Nephron (organoid): ENCODE data around the gene STOML3.

Source experiments
- H3K27ac Mint-ChIP-seq, 3 experiments: 2 replicates each; pipeline ENCODE4 v1.8.0; 2020; ENCODE audit warnings: mixed read lengths in 3 of 3, mild to moderate bottlenecking in 2 of 3, moderate library complexity in 1 of 3
- H3K27me3 Mint-ChIP-seq: 2 replicates; pipeline ENCODE4 v1.8.0; 2021; ENCODE audit warnings: low read depth, mild to moderate bottlenecking, moderate library complexity, mixed read lengths
- H3K36me3 Mint-ChIP-seq: 2 replicates; pipeline ENCODE4 v1.8.0; 2020; ENCODE audit warnings: low read depth, mixed read lengths
- H3K4me1 Mint-ChIP-seq: 2 replicates; pipeline ENCODE4 v1.8.0; 2020; ENCODE audit warnings: mixed read lengths
- H3K4me3 Mint-ChIP-seq, 3 experiments: 2 replicates each; pipeline ENCODE4 v1.8.0; 2020; ENCODE audit warnings: mild to moderate bottlenecking in 3 of 3, mixed read lengths in 3 of 3, moderate library complexity in 2 of 3
- H3K9me3 Mint-ChIP-seq: 2 replicates; pipeline ENCODE4 v1.8.0; 2020; ENCODE audit warnings: mixed read lengths
- TF ChIP-seq, protein P1 (sequence below), 3 experiments: fragments of 200-600 bp; sonication (generic); IDR thresholded peaks; one replicate each; pipeline ENCODE4 v1.5.0; 2021; ENCODE audit warnings: antibody characterized with exemption in 3 of 3; ENCODE audit not compliant: unreplicated experiment in 3 of 3

The STOML3 gene

GRCh38 chr13:39037410-39037879 lies 46.8 kb upstream of the STOML3 start:
- peak overlapping the region; percentile 100 for H3K27ac Mint-ChIP-seq
- no peaks in the 10 kb centered on the region for H3K9me3 Mint-ChIP-seq
- TF ChIP-seq, protein P1, sequence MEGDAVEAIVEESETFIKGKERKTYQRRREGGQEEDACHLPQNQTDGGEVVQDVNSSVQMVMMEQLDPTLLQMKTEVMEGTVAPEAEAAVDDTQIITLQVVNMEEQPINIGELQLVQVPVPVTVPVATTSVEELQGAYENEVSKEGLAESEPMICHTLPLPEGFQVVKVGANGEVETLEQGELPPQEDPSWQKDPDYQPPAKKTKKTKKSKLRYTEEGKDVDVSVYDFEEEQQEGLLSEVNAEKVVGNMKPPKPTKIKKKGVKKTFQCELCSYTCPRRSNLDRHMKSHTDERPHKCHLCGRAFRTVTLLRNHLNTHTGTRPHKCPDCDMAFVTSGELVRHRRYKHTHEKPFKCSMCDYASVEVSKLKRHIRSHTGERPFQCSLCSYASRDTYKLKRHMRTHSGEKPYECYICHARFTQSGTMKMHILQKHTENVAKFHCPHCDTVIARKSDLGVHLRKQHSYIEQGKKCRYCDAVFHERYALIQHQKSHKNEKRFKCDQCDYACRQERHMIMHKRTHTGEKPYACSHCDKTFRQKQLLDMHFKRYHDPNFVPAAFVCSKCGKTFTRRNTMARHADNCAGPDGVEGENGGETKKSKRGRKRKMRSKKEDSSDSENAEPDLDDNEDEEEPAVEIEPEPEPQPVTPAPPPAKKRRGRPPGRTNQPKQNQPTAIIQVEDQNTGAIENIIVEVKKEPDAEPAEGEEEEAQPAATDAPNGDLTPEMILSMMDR (IDR thresholded peaks at IDR 0.05; ENCODE audit: unreplicated experiment in 3 of 3) = no peak
- peaks cover 41% of the 10 kb centered on the region for H3K4me1 Mint-ChIP-seq
- H3K27me3 Mint-ChIP-seq = no peaks in the 10 kb centered on the region
- H3K36me3 Mint-ChIP-seq = peaks cover under 1% of the 10 kb centered on the region
- H3K4me3 Mint-ChIP-seq = peak overlapping the region; percentile 94 to 99 (median 98)

DNA sequence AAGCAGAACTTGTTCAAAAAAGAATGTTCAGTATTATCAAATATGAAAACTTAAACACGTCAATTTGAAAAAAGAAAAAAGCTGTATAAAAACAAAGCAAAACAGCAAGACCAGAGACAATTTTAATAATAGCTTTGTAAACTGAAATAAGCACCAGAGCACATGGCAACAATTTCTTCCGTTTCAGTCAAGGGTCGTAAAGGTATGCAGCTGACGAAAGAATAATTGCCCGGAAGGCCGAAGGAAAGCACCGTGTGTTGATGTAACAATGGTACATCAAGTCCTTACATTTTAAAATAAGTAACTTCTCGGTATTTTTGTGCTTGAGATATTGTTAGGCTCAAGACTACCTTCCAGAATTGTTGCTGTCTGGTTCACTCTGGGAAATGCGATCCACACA lies 45.6 kb upstream of the STOML3 start:
- H3K27ac Mint-ChIP-seq = peak overlapping the region; percentile 70 to 95 (median 83)
- H3K9me3 Mint-ChIP-seq = no peaks in the 10 kb centered on the region
- H3K4me3 Mint-ChIP-seq = peak overlapping the region; percentile 94 to 99 (median 96)
- no peaks in the 10 kb centered on the region for H3K27me3 Mint-ChIP-seq
- H3K36me3 Mint-ChIP-seq = no peaks in the 10 kb centered on the region
- TF ChIP-seq, protein P1 (IDR thresholded peaks at IDR 0.05; ENCODE audit: unreplicated experiment in 3 of 3) = no peak
- H3K4me1 Mint-ChIP-seq = peaks cover 41% of the 10 kb centered on the region

GRCh38 chr13:39035799-39036198 lies 45.2 kb upstream of the STOML3 start:
- Mint-ChIP-seq H3K36me3 (no peaks in the 10 kb centered on the region), H3K27me3 (no peaks in the 10 kb centered on the region), H3K4me1 (peaks cover 38% of the 10 kb centered on the region), H3K4me3 (peak overlapping the region; percentile 94 to 99 (median 96)), H3K27ac (peak overlapping the region in 2 of 3 experiments; percentile 83 to 95), H3K9me3 (no peaks in the 10 kb centered on the region)
- TF ChIP-seq, protein P1 (IDR thresholded peaks at IDR 0.05; ENCODE audit: unreplicated experiment in 3 of 3) = no peak

DNA sequence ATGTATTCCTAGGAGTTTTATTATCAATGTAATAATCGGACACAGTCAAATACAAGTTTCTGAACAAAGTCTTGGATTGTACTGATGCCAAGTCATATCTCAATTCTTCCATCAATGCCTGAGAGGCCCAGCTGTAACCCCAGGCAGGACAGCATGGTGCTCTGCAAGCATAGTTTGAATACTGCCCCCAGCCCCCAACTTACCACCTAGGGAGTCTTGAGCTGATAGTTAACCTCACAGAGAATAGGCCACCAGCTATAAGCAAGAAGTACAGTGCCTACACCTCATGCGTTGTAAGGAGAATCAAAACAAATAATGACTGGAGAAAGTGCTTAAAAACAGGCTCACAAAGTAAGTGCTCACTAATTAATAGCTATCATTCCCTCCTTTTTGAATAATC lies 44.6 kb upstream of the STOML3 start:
- no peak overlapping the region for H3K27ac Mint-ChIP-seq
- H3K4me1 Mint-ChIP-seq = peaks cover 36% of the 10 kb centered on the region
- TF ChIP-seq, protein P1 (IDR thresholded peaks at IDR 0.05; ENCODE audit: unreplicated experiment in 3 of 3) = no peak
- peak overlapping the region; percentile 94 to 99 (median 96) for H3K4me3 Mint-ChIP-seq
- no peaks in the 10 kb centered on the region for H3K27me3 Mint-ChIP-seq
- no peaks in the 10 kb centered on the region for H3K36me3 Mint-ChIP-seq
- no peaks in the 10 kb centered on the region for H3K9me3 Mint-ChIP-seq

- Mint-ChIP-seq H3K4me1 (peaks cover 31% of the 10 kb centered on the region), H3K4me3 (peak overlapping the region in 2 of 3 experiments; percentile 38 to 59)
- TF ChIP-seq, protein P1 (IDR thresholded peaks at IDR 0.05; ENCODE audit: unreplicated experiment in 3 of 3) = no peak
These were observed 43.5 kb upstream of the STOML3 start for GRCh38 chr13:39034085-39034484.

DNA sequence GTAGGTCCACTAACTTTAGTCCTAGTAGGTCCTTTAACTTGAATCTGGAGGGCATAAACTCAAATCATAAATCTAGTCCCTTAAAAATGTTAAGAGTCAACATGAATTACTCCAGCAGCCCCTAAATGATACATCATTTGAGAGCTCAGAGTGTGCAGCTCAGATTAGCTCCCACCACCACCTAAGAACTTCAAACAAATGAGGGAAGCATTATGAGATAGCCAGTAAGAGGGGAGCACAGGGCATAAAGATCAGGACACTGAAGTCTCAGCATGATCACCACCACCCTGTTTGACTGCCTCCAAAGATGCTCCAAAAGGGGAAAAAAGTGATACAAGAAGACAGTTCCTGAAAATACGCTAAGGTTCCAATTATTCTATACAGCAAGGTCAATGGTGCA lies 41.5 kb upstream of the STOML3 start:
- no peak overlapping the region for H3K27ac Mint-ChIP-seq
- peaks cover 11% of the 10 kb centered on the region for H3K36me3 Mint-ChIP-seq
- H3K9me3 Mint-ChIP-seq = no peaks in the 10 kb centered on the region
- H3K4me1 Mint-ChIP-seq = peaks cover 25% of the 10 kb centered on the region
- H3K27me3 Mint-ChIP-seq = no peaks in the 10 kb centered on the region
- H3K4me3 Mint-ChIP-seq = no peak overlapping the region
- TF ChIP-seq, protein P1 (IDR thresholded peaks at IDR 0.05; ENCODE audit: unreplicated experiment in 3 of 3) = no peak

More at GRCh38 chr13:39034085-39034484, 43.5 kb upstream of the STOML3 start:
- no peaks in the 10 kb centered on the region for H3K36me3 Mint-ChIP-seq
- H3K27me3 Mint-ChIP-seq = no peaks in the 10 kb centered on the region
- H3K9me3 Mint-ChIP-seq = no peaks in the 10 kb centered on the region
- H3K27ac Mint-ChIP-seq = no peak overlapping the region
